Kidney capillary endothelial cell (primary cell): ENCODE measurements around the gene SAPCD1.
A peak's percentile ranks its signal among the peaks of the same experiment; 100 is the strongest.
"Not testable (repeated sequence)": the region's sequence is repeated elsewhere in the genome, so short reads cannot be mapped to it uniquely, and the experiment has no call there.

Experiments used
- DNase-seq: peaks from one replicate; pipeline ENCODE4 v3.0.0-alpha.2; 2018; ENCODE audit warnings: low spot score

Gene SAPCD1

DNA sequence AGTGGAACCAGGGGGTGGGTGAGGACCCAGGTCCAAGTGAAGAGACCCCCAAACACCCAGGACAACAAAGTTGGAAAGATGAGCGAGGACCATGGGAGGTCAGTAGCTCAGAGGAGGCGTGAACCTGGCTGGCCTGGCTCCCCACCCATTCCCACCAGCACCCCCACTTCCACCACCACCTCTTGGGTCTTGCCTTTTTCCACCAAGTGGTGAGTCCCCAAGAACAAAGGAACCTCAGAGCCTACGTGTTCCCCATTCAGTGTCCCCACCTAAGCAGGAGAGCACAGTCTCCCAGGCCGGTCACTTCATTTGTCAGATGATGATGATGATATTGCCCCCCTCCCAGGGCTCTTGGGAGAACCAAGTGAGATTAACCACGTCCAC, 15.2 kb downstream of the SAPCD1 start:
- no peak for DNase-seq

DNA sequence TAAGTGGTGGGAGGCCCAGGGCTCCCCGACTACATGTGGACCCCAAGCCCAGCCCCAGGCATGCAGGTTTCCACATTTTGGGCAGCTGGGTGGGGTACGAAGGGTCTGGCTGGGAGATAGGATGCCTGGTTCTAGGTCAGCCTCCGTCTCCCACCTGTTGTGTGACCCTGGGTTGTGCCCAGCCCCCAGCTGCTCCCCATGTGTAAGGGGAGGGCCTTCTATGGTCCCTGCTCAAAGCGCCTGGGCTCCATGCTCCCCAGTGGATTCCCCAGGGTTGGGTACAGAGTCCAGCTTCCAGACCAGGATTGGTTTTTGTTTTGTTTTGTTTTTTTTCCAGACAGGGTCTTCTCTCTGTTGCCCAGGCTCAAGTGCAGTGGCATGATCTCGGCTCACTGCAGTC, 15.7 kb downstream of the SAPCD1 start:
- DNase-seq: no peak

DNA sequence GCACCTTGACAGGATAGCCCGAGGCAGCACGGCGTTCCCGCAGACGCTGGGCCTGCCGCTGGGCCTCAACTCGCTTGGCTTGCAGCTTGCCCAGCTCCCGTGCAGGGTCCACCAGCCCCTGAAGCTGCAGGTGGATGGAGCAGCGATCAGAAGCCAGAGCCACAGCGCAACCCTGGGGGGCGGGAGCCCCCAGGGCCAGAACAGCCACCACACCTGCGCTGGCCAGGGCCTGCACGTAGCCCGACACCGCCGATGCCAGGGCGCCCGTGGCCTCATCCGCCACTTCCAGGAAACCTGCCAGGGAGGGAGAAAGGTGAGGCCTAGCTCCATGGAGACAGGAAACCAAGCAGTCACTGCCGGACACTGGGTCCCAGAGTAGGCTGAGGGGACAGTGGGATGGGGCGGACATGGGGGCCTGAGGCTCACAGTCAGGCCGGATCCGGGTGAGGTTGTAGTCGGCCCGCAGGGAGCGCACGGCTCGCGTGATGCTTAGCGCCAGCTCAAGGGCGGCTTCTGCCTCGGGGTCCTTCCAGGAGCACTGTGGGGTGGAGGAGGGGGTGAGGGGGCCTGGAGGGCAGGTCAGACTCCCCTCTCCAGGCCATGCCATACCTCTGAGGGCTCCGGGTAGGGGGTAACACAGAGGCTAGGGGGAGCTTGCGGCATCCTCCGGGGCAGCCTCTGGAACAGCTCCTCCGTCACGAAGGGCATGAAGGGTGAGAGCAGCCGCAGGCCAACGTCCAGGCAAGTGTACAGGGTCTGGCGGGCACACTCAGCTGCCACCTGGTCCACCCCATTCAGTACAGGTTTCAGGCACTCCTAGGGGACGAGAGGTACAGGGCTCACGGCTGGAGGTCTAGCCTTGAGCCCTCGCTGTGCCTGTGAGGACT, 16.8 kb downstream of the SAPCD1 start:
- no peak for DNase-seq

DNA sequence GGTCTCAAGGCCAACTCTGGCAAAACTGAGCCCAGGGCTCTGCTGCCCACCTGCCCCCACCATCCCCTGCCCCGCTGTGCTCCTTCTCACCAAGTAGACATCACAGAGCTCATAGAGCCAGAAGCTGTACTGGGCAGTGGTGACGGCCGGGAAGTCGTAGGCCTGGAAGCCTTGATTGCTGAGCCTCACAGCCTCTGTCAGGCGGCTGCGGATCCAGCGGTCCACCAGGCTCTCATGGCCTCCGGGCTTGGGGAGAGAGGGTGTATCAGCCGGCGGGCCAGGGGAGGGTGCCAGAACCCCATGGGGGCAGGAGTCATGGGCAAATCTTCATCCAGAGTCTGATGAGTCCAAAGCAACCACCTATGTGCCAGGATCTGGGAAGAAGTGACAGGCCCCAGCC, 17.5 kb downstream of the SAPCD1 start:
- no peak for DNase-seq

DNA sequence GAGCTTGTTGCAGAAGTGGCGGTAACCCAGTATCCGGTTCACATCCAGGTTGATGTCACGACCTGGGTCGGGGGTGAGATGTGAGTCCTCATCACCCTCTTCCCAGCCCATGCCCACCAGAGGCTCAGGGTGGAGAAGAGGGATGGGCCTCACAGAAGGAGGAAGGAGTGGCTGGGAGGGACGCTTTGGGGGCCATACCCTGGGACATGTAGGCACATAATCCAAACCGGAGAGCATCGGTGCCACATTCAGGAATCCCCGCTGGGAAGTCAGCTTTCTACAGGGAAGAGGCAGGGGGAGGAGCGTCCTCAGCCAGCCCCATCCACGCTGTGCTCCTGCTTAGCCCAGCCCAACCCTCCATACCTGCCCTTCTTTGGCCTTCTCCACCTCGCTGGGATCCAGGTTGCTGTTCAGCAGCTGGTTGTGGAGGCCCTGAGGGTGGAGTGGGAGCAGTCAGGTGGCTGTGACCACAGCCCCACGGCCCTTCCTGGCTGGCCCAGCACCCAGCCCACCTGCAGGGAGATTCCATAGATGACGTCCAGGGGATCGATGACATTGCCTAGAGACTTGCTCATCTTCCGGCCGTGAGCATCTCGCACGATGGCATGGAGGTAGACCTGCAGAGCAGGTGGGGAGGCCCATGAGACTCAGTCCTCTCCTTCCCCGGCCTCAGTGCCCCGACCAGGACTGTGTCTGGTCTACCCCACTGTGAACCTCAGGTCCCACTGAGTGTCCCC, 18.2 kb downstream of the SAPCD1 start:
- DNase-seq: no peak

DNA sequence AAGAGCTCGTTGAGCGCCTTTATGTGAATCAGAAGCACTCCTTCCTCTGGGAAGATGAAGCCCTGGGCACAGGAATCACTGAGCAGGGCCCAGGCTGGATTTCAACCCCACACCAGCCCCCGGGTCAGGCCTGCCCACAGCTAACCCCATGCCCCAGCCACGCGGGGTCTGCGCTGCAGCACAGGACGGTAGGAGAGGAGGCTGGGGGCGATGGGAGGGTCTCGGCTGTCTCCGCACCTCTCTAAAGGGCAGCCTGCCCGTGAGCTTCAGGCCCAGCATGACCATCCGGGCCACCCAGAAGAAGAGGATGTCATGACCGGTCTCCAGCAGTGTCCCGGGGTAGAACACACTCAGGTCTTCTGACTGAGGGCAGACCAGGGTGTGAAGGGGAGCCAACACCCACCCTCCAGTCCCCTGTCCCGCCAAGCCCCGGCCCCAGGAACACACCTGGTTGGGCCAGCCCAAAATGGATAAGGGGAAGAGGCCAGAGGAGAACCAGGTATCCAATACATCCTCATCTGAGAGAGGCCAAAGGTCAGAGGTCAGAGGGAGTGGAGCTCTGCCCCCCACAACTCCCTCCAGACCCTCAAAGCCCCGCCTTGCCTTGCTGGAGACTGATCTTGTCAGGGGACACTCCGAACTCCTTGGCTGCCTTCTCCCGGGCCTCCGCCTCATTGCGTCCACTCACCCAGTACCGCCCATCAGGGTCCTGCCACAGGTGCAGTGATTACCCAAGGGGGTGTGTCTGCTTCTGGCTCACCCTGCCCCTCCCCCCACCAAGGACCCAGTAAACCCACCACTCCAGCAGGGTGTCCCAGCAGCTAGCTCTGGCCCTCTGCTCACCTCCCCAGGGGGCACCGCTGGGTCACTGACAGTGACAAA, 19.0 kb downstream of the SAPCD1 start:
- DNase-seq: no peak

DNA sequence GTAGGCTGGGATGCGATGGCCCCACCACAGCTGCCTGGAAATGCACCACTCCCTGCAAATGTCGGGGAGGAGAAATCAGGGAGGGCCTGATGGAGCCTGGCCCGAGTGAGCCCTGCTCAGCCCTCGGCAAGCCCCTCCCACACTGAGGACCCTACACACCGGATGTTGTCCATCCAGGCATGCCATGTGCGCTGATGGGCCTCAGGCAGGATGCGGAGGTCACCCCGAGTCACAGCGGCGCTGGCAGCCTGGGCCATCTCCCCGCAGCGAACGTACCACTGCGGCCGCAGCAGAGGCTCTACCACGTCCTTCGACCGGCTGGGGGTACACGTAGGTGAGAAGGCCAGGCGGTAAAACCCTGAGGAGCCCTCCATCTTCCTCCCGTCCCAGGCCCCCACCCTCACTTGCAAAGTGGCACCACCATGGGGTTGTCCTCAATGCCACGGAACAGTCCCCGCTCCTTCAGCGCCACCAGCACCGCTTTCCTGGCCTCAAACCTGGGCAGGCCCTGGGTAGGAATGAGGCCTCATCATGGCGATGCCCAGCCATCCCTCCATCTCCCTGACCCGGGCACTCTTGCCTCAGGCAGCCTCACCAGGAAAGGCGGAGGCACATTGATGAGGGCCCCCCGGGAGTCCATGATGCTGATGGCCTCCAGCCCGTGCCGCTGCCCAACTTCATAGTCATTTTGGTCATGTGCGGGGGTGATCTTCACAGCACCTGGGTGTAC, 19.8 kb downstream of the SAPCD1 start:
- DNase-seq: no peak

DNA sequence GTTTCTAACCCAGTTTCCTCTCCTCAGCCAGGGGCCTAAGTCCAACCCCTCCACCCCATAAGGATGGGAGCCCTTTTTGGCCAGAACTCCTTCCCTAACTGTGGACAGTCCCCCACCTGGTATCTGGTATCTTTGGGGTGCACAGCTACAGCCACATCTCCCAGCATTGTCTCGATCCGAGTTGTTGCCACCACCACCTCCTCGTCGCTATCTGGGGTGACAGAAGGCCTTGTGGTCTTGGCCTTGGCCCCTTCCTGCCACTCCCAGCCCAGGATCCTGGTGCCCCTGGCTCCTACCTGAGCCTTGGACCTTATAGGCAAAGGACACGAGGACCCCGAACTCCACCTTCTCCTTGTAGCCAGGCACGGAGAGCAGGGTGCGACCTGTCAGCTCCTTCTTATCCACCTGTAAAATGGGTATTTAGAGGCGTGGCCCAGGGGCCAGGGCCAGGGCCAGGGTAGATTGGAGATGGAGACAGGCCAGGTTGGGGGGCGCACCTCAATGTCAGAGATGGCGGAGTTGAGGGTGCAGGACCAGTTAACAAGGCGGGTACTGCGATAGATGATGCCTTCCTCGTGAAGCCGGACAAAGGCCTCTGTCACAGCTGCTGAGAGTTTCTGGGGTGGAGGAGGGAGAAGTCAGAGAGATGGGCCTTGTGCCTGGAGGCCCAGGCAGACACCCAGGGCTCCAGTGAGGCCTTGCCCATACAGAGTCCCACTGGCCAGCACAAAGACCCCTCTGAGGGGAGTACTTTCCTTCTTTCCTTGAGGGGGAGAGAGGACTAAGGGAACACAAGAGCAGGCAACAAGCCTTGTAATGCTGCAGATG, 21.9 kb downstream of the SAPCD1 start:
- DNase-seq: no peak

DNA sequence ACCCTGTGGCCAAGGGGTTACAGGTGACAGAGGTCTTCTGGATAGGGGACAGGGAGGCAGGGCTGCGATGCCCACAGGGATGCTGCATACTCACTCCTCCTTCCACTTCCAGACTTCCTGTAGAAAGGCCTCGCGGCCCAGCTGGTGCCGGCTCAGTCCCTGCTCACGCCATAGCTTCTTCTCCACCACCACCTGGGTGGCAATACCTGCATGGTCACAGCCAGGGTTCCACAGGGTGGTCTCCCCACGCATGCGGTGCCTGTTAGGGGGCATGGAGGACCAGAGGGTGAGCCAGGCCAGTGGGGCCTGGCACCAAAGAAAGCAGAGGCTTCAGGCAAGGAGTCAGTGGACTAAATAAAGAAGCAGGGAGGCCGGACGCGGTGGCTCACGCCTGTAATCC, 23.0 kb downstream of the SAPCD1 start:
- no peak for DNase-seq

DNA sequence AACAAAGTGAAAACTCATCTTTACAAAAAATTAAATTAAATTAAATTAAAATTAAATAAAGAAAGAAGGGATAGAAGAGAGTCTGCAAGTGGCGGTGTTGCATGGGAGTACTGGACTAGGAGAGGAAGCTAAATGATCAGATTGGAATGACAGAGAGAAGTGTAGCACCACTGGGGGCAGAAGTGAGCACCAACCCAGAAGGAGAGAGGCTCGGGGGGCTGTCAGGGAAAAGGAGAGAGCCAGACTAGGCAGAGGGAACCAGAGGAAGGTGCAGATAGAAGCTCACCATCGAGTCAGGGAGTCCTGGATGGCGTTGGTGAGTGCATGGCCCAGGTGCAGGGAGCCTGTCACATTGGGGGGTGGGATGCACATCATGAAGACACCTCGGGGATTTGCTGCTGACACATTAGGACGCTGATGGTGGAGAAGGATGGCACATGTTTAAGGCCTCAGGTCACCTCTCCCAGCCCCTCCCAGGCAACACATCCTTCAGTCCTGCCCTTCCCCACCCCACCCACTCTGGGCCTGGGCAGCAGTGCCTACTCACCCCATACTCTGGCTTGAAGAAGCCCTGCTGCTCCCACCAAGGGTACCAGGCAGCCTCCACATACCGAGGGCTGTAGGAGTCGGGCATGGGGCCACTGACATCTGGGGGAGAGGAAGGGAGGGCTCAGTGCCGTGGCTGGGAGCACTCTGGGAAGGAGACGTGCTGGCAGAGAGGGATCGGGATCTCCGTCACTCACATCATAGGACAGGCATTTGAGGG, 29.1 kb downstream of the SAPCD1 start:
- DNase-seq: peak; percentile 37

DNA sequence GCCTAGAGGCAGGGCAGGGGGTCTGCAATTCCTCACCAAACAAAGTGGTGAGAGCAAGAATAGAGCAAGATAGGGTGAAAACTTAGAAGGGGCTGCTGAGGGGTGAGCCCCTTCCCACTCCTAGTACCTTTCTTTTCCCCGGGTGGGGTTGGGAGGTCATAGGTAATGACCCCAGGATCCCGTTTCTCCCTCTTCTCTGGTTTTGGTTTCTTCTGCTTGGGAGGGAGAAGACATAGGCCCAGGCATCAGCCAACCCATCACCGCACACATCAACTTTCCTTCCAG, 29.6 kb downstream of the SAPCD1 start:
- no peak for DNase-seq

DNA sequence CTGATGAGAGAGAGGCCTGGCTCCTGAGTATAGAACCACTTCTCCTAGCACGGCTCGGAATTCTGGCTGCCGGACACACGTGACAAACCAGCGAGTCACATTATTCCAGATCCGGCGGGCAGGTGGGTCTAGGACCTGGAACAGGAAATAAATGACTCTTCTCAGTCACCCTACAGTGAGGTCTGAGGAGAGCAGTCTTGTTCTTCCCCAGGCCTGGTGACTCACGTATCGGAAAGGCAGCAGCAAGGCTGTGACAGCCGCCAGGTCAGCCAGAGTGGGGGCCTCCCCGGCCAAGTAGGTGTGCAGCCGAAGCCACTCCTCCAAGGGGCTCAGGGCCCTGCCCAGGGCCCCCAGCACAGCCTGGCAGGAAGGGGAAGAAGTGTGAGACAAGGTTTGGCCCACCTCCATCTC, 30.3 kb downstream of the SAPCD1 start:
- peak; percentile 83 for DNase-seq

DNA sequence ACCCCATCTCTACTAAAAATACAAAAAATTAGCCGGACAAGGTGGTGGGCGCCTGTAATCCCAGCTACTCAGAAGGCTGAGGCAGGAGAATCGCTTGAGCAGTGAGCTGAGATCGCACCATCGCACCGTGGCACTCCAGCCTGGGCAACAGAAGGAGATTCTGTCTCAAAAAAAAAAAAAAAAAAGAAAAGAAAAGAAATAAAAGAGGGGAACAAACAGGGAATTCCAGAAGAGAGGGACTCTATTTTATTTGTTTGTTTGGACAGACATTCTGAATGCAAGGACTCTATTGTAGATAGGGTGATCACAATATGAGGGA, 31.4 kb downstream of the SAPCD1 start:
- not testable (repeated sequence) for DNase-seq

DNA sequence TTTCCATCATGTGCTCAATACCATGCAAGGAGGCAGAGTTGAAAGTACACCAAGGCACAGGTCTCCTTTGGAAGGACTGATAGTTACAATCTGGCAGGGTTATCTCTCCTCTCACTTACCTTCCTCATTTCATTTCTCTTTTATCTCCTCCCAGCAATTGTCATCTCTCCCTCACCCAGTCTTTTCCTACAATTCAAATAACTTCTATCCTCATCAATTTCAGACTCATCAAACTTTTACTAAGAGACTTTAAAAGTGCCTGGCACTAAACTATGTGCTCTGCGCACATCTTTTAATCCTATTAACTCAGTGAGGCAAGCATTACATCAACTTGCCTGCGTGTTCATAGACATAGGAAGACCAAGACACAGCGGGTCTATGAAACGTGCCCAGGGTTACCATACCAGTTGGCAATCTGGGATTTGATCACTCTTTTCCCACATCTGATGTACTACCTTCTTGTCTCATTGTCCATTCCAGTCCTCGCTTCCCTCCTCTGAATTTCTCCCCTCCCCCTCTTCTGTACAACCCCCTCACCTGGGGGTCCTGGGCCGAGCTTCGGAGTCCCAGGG, 31.9 kb downstream of the SAPCD1 start:
- no peak for DNase-seq

DNA sequence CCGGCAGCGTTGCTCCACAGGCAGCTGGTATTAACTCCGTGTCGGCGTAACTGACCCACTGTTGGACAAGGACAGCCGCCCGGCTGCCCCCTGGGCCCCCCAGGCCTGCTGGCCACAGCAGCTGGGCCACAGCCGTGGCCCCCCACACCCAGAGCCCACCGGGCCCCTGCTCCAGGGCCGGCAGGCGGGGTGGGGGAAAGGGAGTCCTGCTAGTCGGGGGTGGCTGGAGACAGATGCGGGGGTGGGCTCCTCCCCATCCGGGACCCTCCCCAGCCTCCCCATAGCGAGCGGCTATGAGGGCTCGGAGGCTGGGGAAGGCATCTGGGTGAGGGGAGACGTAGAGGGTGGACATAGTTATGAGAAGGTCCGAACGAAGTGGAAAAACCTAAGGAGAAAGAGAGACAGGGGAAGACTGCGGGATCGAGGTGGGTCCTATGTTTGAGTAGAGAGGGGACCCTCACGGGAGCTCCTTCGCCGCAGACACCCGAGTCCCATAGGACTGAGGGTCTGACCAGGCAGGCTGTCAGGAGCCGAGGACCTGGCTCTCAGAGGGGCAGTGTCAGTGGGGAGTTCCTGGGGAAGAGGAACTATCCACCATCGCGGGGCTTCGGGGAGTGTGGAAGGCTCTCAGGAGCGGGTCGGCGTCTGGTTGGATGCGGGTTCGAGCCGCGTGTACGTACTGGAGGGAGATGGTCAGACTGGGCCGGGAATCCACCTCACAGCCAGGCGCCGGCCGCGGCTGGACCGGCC, 32.6 kb downstream of the SAPCD1 start:
- DNase-seq: no peak

DNA sequence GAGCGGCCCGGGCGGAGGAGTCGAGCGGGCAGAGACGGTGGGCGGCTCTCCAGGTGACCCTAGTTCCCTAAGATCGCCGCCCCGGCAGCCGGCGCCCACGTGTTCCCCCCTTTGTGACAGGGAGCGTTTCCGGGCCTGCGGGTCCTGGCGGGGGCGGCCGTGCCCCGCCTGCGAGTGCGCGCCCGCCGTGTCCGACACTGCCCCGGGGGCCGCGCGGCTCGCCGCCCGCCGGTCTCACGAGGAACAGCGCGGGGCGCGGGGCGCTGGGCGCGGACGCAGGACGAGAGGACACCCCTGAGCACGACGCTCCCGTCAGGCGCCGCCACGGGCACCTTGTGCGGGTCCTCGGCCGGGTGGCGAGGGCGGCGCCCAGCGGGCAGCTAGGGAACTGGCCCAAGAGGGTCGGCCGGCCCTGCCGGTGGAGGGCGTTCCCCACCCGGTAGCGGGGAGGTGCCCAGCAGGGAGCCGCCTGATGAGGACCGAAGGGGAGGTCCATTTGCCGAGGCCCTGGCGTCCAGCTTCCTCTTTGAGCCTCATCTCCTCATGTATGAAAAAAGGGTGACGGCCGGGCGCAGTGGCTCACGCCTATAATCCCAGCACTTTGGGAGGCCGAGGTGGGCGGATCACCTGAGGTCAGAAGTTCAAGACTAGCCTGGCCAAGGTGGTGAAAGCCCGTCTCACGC, 33.3 kb downstream of the SAPCD1 start, which contains the start of gene VARS1:
Gene VARS1, minus strand, starts transcription at position 137 of the 683 bp plus-strand sequence. CDS start 535 bp downstream, outside the sequence.
- DNase-seq: peak; percentile 84

DNA sequence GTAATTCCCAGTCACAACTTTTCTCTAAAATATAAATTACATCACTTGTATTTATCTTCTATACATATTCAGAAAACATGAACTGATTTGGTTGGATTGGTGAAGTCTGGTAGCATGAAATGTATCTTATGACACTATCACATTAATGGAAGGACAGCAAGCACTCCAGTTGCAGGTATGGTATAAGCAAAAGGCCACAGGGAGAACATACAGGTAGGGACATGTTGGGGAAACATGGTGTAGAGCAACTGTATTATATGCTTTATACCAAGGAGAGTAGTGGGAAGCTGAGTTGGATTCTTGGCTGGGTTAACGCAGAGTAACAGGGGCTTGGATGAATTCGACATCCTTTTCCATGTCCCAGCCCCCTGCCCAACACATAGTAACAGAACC, 34.5 kb downstream of the SAPCD1 start:
- no peak for DNase-seq

DNA sequence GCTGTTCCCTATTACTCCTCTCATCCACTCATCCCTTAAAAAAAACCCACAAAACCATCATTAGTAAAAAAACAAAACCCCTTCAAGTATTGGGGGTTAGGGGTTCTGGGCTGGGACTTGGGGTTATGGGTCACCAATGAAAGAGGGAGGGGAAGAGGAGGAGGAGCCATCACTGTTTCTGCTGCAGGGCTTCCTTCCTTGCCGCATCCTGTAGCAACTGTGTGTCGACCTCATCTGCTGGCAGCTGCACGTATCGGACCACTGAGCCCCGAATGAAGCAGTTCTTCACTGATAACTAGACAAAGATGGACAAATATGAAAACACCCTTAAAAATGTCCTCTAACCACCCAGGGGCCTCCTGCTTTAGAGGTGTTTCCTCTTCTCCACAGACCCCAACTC, 35.1 kb downstream of the SAPCD1 start:
- DNase-seq: no peak

DNA sequence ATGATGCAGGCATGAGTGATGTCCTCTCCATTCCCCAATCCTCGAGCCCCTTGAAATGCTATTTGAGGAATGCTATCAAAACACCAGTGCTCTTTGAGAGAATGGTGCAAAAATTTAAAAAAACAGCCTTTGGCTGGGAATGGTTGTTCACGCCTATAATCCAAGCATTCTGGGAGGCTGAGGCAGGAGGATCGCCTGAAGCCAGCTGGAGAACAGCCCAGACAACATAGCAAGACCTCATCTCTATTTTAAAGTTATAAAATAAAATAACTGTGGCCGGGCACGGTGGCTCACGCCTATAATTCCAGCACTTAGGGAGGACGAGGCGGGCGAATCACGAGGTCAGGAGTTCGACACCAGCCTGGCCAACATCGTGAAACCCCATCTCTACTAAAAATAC, 37.3 kb downstream of the SAPCD1 start:
- no peak for DNase-seq
